OCI-LY7 (cell line): ENCODE measurements around the gene GRM4. TPM values are rescaled to one million over a fixed set of nuclear protein-coding genes. Genes with fewer than 3 reads are reported as not detected.

Experiments
- BruUV-seq: library from RNA; stranded (reverse); fragments of 400-500 nt; replicated peaks from 2 replicates; lab custom pipeline; 2021; lab: Mats Ljungman, UMichigan
- CTCF ChIA-PET: fragments of 300-600 bp; sonication (Branson Sonifier 250); formaldehyde crosslinking; loops from one replicate; lab custom pipeline; 2022; ENCODE audit warnings: antibody characterized with exemption; ENCODE audit not compliant: unreplicated experiment; lab: Charles Lee
- POLR2A ChIA-PET: fragments of 300-600 bp; sonication (Branson Sonifier 250); formaldehyde crosslinking; loops from one replicate; lab custom pipeline; 2022; ENCODE audit warnings: antibody characterized with exemption; lab: Charles Lee
- DNase-seq: peaks from one replicate; pipeline ENCODE4 v3.0.0-alpha.2; 2015; ENCODE audit warnings: low spot score
- H2AFZ ChIP-seq: fragments of 200-600 bp; sonication (generic), shearing (Covaris generic); 2 replicates; pipeline ENCODE4 v1.6.1; 2014; ENCODE audit warnings: mild to moderate bottlenecking, antibody characterized with exemption, low read length, moderate library complexity
- H3K27ac ChIP-seq: fragments of 200-600 bp; sonication (generic); 2 replicates; pipeline ENCODE4 v1.5.1; 2014; ENCODE audit warnings: mixed run types, low read depth, mild to moderate bottlenecking, moderate library complexity, low read length, inconsistent platforms; ENCODE audit not compliant: poor library complexity, severe bottlenecking
- H3K36me3 ChIP-seq: fragments of 200-600 bp; sonication (generic); 2 replicates; pipeline ENCODE4 v1.6.1; 2014; ENCODE audit warnings: mild to moderate bottlenecking, antibody characterized with exemption, low read length, moderate library complexity, mixed read lengths; ENCODE audit not compliant: insufficient read depth
- H3K4me1 ChIP-seq: fragments of 200-600 bp; sonication (generic); 2 replicates; pipeline ENCODE4 v1.5.1; 2014; ENCODE audit warnings: mild to moderate bottlenecking, low read length; ENCODE audit not compliant: insufficient read depth, poor library complexity, severe bottlenecking
- H3K4me2 ChIP-seq: fragments of 200-600 bp; sonication (generic); 2 replicates; pipeline ENCODE4 v1.6.1; 2014; ENCODE audit warnings: mild to moderate bottlenecking, low read length
- H3K4me3 ChIP-seq: fragments of 200-600 bp; sonication (generic); 2 replicates; pipeline ENCODE4 v1.5.1; 2014; ENCODE audit warnings: mild to moderate bottlenecking, low read depth, low read length; ENCODE audit not compliant: poor library complexity, severe bottlenecking
- H3K79me2 ChIP-seq: fragments of 200-600 bp; sonication (generic); 2 replicates; pipeline ENCODE4 v1.6.1; 2016; ENCODE audit warnings: low read depth, mild to moderate bottlenecking, low read length, moderate library complexity, mixed read lengths; ENCODE audit not compliant: insufficient read depth
- H3K9me2 ChIP-seq: fragments of 200-600 bp; sonication (generic); 2 replicates; pipeline ENCODE4 v1.6.1; 2016; ENCODE audit warnings: mild to moderate bottlenecking, low read length, mixed read lengths; ENCODE audit not compliant: insufficient read depth
- H3K9me3 ChIP-seq: fragments of 200-600 bp; sonication (generic); 2 replicates; pipeline ENCODE4 v1.6.1; 2014; ENCODE audit warnings: mild to moderate bottlenecking, mixed run types, low read length, mixed read lengths
- H4K20me1 ChIP-seq: fragments of 200-600 bp; sonication (generic); 2 replicates; pipeline ENCODE4 v1.6.1; 2014; ENCODE audit warnings: mild to moderate bottlenecking, antibody characterized with exemption, low read length, moderate library complexity, mixed read lengths; ENCODE audit not compliant: insufficient read depth
- EZH2phosphoT487 ChIP-seq: fragments of 200-600 bp; sonication (generic); IDR thresholded peaks from 2 replicates; pipeline ENCODE4 v1.6.1; 2018; ENCODE audit warnings: low read depth, borderline replicate concordance, mild to moderate bottlenecking, mixed run types, antibody characterized with exemption, low read length, moderate library complexity, mixed read lengths
- intact Hi-C: fragments of 100-400 bp; cut with micrococcal nuclease; formaldehyde crosslinking; loops from one replicate; pipeline ENCODE4 v1.10.0; 2022; ENCODE audit not compliant: unreplicated experiment
- total RNA-seq, 2 experiments: library from RNA; depleted of rRNA in 1 of 2; stranded (reverse); fragments of >200 nt in 1 of 2; shearing (Covaris generic) in 1 of 2; gene quantifications; 2 replicates each; pipeline ENCODE4 v1.2.3, GENCODE V29; 2014 to 2022
- TF ChIP-seq, protein P1 (sequence below): fragments of 200-600 bp; sonication (generic); conservative IDR thresholded peaks from 2 replicates; pipeline ENCODE4 v1.5.1; 2014; ENCODE audit warnings: mild to moderate bottlenecking, antibody characterized with exemption, low read length, moderate library complexity, mixed read lengths

Gene GRM4
- total RNA-seq, 2 experiments from 2014 or later, result 0.73 to 1.3 TPM

DNA sequence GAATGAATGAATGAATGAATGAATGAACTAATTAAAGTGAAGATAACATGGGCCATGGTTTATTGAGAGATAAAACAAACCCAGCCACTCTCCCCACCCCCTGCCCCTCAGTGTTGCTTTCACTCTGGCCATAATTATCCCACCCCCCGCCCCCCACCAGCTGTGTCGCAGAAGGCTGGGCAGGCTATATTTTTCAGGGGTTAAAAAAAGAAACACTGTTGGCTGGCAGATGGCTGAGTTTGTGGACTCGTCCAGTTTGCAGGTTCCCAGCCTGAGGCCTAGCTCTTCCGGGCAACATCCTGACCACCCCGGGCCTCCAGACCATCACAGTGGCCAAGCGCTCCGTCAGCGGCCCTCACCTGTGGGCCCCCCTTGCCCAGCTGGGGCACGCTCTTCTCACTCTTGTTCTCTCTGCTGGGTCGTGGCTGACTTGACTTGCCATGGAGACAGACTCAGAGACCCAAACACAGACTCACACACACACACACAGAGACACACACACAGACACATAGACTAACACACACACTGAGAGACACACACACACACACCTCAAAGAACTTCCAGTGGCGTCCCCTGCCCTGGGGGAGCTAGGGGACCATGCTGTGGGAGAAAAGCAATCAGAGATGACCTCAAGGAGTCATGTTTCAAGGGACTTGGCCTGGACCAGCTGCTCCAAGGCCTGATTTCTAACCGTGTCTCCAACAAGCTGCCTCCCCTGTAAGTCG lies 2.2 kb upstream of the GRM4 start:
- H3K9me2 ChIP-seq, result no peaks in the 10 kb centered on the region
- H3K36me3 ChIP-seq, result no peaks in the 10 kb centered on the region
- POLR2A ChIA-PET, result no interaction called here
- BruUV-seq, result no TSS peak
- no peaks in the 10 kb centered on the region for H3K79me2 ChIP-seq
- TF ChIP-seq, protein P1, sequence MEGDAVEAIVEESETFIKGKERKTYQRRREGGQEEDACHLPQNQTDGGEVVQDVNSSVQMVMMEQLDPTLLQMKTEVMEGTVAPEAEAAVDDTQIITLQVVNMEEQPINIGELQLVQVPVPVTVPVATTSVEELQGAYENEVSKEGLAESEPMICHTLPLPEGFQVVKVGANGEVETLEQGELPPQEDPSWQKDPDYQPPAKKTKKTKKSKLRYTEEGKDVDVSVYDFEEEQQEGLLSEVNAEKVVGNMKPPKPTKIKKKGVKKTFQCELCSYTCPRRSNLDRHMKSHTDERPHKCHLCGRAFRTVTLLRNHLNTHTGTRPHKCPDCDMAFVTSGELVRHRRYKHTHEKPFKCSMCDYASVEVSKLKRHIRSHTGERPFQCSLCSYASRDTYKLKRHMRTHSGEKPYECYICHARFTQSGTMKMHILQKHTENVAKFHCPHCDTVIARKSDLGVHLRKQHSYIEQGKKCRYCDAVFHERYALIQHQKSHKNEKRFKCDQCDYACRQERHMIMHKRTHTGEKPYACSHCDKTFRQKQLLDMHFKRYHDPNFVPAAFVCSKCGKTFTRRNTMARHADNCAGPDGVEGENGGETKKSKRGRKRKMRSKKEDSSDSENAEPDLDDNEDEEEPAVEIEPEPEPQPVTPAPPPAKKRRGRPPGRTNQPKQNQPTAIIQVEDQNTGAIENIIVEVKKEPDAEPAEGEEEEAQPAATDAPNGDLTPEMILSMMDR, result no peak
- no peak for TF ChIP-seq EZH2phosphoT487
- H4K20me1 ChIP-seq, result no peaks in the 10 kb centered on the region
- peaks cover 38% of the 10 kb centered on the region for H3K4me1 ChIP-seq
- intact Hi-C loops, result no loop called here
- H2AFZ ChIP-seq, result peak overlapping the region; percentile 51
- peak overlapping the region; percentile 43 for H3K4me2 ChIP-seq
- H3K27ac ChIP-seq, result peak overlapping the region; percentile 52
- CTCF ChIA-PET, result no interaction called here
- DNase-seq, result peak; percentile 45
- no peak overlapping the region for H3K4me3 ChIP-seq
- H3K9me3 ChIP-seq, result no peaks in the 10 kb centered on the region

DNA sequence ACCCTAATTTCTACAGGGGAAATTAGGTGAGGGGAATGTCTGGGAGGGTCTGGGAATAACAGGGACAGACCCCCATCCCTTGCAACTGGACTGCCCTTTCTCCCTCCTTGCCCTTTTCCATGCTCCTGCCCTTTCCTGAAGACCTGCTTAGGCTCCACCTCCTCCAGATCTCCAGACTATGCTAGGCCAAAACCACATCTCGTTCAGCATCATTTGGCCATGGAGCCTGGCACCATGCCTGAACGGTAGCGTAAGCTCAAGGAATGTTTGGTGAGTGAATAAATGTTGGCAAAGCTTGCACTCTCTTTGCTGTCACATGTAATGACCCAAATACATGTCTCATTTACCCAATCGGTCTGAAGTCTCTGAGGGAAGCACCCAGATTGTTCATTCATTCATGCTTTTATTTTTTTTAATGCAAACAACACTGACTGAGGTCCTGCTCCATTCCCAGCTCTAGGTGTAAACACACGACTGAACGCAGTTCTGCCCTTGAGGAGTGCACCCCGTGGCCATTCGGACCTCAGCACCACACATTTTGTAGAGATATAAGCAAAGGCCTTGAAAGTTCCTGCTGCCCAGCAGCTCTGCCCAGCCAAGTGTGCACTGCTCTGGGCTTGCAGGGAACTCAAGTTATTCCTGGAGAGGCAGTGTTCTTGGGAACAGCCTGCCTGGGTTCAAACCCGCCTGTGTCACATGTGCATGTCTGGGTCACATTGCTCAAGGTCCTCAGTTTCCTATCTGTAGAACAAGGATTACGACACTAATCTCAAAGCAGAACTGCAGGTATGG lies 1.1 kb upstream of the GRM4 start:
- Histone ChIP-seq H3K79me2 (no peaks in the 10 kb centered on the region), H3K4me3 (no peak overlapping the region), H3K4me2 (peak overlapping the region; percentile 43), H3K9me2 (no peaks in the 10 kb centered on the region), H3K36me3 (no peaks in the 10 kb centered on the region), H3K4me1 (peaks cover 38% of the 10 kb centered on the region), H2AFZ (no peak overlapping the region), H3K9me3 (no peaks in the 10 kb centered on the region), H4K20me1 (no peaks in the 10 kb centered on the region), H3K27ac (peak overlapping the region; percentile 52)
- intact Hi-C loops, result no loop called here
- DNase-seq, result no peak
- no peak for TF ChIP-seq EZH2phosphoT487
- TF ChIP-seq, protein P1, result no peak
- ChIA-PET CTCF (no interaction called here), POLR2A (interaction anchor here (0.7 kb wide), 1 partner anchor 971 kb away, joined by 3 read pairs; no protein-coding TSS in a partner anchor)
- no TSS peak for BruUV-seq
